GM18909 (cell line): ENCODE data around the gene ACTRT3.
A peak's percentile ranks its signal among the peaks of the same experiment; 100 is the strongest.
"Not testable (repeated sequence)": the region's sequence is repeated elsewhere in the genome, so short reads cannot be mapped to it uniquely, and the experiment has no call there.

Experiments
- ATAC-seq: cut with Tn5 transposase; IDR thresholded peaks from one replicate; pipeline ENCODE4 v1.9.1; 2021; ENCODE audit warnings: mild to moderate bottlenecking; ENCODE audit not compliant: unreplicated experiment, poor library complexity

The ACTRT3 gene

GRCh38 chr3:169772897-169773816 is 3.8 kb upstream of the ACTRT3 start, which contains the start of gene MYNN:
TSS of gene MYNN (plus strand) at chr3:169773396. CDS start at chr3:169774296, 900 bp downstream.
- ATAC-seq, result peak; percentile 87

- peak; percentile 18 for ATAC-seq
Measured at GRCh38 chr3:169772305-169772896, 3.0 kb upstream of the ACTRT3 start.

DNA sequence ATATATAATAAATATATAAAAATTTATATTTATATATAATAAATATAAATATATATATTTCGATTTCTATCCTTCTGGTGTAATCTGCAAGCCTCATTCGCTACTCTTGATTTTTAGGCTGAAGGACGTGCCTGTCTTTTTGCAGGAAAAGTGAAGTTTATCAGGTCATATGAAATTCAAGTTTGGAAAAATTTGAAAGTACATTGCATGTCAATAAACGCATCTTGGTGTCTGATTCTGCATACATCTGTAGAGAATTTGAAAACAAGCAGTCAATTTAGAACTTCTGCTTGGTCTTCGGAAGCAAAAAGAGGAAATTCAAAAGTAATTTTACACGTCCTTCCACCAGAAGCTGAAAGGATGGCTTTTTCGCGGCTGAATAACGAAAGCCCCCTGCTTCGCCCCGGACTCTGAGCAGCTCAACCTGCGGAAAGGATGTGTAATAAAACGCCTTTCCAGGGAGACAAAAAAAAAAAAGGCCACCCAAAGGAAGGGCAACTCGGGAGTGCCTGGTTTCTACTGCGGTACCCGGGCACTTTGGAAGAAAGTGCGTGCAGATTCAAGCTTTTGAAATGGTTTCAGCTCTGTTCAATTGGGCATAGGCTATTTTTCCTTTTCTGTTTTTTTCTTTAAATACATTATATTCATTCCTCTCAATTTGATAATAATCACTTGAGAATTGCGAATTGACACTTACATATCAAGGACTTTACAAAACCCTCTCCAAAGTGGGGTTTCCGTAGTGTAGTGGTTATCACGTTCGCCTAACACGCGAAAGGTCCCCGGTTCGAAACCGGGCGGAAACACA is 2.3 kb upstream of the ACTRT3 start:
- peak; percentile 14 for ATAC-seq

- peak; percentile 85 for ATAC-seq
Measured at GRCh38 chr3:169764882-169765612, 4.3 kb downstream of the ACTRT3 start, which contains the start of gene TERC. TSS of gene TERC (minus strand) at chr3:169765060.

DNA sequence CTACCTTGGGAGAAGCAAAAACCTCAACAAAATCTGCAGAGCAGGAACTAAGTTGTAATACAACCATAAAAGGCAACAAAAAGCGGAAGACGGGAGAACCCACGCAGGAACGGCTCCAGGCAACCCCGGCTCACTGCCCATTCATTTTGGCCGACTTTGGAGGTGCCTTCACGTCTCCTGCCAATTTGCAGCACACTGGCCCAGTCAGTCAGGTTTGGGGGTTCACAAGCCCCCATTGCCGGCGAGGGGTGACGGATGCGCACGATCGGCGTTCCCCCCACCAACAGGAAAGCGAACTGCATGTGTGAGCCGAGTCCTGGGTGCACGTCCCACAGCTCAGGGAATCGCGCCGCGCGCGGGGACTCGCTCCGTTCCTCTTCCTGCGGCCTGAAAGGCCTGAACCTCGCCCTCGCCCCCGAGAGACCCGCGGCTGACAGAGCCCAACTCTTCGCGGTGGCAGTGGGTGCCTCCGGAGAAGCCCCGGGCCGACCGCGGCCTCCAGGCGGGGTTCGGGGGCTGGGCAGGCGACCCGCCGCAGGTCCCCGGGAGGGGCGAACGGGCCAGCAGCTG is 5.0 kb downstream of the ACTRT3 start:
- peak; percentile 42 for ATAC-seq

DNA sequence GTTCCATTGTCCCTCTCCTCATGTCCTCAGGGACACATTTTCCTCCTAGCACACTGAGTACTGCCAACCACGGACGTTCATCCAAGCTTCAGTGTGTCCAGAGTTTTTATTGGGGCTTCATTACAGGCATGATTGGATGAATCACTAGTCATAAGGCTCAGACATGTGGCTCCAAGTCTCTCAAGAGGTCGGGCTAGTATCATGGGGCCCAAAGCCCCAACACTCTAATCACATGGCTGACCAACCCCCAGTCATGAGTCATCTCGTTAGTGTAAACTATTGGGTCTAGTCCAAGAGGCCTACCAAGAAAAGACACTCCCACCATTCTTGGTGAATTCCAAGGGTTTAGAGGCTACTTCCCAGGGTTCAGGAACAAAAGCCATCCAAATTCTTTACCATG is 8.9 kb downstream of the ACTRT3 start:
- no peak for ATAC-seq

DNA sequence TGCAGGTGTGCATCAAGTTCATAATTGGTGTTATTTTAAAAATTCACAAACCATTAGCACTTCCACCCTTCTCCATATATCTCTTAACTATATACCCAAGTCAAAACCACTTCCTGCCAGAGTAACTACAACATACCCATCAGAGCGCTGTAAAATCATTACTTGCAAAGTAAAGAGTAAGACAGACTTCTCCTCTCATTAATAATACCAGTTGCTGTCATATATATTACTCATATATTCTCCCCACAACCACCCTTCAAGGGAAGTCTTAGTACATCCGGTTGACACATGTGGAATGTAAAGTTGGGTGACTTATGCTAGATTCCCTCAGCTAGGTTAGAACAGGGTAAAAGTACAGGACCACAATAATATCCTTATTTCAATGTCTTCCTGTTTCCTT is 10.1 kb downstream of the ACTRT3 start:
- peak; percentile 73 for ATAC-seq

GRCh38 chr3:169758359-169758994 is 10.9 kb downstream of the ACTRT3 start:
- no peak for ATAC-seq

DNA sequence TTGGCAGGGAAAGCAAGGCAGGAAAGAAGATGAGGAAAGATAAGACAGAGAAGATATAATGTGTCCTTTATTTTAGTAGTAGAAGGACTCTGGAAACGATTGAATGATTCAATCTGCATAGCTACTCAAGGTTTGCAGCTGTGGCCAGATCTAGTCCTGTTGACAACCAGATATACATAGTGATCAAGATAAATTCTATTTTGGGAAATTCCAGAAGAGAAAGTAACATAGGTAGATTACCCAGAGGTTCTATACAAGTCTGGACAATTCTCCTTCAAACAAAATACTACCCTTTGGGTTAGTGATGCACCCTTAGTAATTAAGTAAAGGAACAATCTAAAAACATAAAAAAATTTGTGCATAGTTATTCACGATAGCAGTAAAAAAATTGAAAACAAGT is 13.9 kb downstream of the ACTRT3 start:
- ATAC-seq, result no peak

- ATAC-seq, result no peak
Measured at GRCh38 chr3:169754711-169755110, 14.7 kb downstream of the ACTRT3 start.

- ATAC-seq, result no peak
Measured at GRCh38 chr3:169751875-169752274, 17.5 kb downstream of the ACTRT3 start.

DNA sequence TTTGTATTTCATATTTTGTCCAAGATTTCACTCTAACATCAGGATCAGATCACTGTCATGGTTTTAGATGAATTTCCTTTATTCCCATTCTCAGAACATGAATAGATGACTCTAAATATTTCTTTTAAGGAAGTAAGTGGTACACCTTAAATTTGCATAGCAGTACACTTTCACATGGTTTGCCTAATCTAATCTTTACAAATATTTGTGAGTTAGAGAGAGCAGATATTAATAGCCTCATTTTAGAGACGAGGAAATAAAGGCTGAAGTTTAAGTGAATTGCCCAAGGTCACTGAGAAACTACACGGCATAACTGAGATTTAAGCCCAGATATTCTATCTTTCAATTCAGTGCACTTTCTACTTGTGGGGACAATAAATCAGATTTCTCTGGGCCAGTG is 18.7 kb downstream of the ACTRT3 start:
- ATAC-seq, result peak; percentile 42

- ATAC-seq, result no peak
Measured at GRCh38 chr3:169748670-169749069, 20.7 kb downstream of the ACTRT3 start.

- ATAC-seq, result no peak
Measured at GRCh38 chr3:169746924-169747323, 22.4 kb downstream of the ACTRT3 start.

- no peak for ATAC-seq
Measured at GRCh38 chr3:169744366-169745054, 24.9 kb downstream of the ACTRT3 start.

GRCh38 chr3:169739067-169739466 is 30.3 kb downstream of the ACTRT3 start:
- ATAC-seq, result no peak

DNA sequence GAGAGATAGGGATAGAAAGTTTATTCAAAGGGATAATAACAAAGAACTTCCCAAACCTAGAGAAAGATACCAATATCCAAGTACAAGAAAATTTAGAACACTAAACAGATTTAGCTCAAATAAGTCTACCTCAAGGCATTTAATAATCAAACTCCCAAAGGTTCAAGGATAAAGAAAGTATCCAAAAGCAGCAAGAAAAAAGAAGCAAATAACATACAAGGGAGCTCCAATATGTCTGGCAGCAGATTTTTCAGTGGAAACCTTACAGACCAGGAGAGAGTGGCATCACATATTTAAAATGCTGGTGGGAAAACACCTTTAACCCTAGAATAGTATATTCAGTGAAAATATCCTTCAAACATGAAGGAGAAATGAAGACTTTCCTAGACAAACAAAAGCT is 37.5 kb downstream of the ACTRT3 start:
- ATAC-seq, result not testable (repeated sequence)

DNA sequence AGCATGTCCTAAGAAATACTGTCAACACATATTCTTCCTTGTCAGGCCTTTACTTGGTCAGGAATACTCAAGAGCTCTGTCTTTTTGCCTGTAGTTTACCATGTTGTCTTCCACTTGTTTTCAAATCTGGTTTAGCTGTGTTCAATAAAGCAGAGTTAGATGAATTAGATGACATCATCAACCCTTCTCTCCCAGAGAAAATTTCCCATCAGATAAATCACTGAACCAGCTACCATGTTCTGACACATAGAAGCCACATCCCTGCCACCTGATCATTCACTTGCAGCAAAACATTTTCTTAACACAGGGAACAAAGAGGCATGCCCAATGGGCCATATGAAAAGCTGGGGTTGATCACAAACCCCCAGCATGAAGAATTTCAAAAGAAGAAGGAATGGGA is 46.6 kb downstream of the ACTRT3 start:
- ATAC-seq, result no peak

DNA sequence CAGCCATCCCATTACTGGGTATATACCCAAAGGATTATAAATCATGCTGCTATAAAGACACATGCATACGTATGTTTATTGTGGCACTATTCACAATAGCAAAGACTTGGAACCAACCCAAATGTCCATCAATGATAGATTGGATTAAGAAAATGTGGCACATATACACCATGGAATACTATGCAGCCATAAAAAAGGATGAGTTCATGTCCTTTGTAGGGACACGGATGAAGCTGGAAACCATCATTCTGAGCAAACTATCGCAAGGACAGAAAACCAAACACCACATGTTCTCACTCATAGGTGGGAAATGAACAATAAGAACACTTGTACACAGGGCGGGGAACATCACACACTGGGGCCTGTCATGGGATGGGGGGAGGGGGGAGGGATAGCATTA is 50.9 kb downstream of the ACTRT3 start:
- ATAC-seq, result not testable (repeated sequence)
